ENCODE data around the gene AKR7A2. TPM values are rescaled to one million over a fixed set of nuclear protein-coding genes. Genes with fewer than 3 reads are reported as not detected.

Gene AKR7A2
- total and polyA plus RNA-seq, 10 of the 15 experiments (the other 5 are each of a cell fraction or from before 2014, with no cell fraction given), result 1.3 to 114 (median 48.0) TPM

DNA sequence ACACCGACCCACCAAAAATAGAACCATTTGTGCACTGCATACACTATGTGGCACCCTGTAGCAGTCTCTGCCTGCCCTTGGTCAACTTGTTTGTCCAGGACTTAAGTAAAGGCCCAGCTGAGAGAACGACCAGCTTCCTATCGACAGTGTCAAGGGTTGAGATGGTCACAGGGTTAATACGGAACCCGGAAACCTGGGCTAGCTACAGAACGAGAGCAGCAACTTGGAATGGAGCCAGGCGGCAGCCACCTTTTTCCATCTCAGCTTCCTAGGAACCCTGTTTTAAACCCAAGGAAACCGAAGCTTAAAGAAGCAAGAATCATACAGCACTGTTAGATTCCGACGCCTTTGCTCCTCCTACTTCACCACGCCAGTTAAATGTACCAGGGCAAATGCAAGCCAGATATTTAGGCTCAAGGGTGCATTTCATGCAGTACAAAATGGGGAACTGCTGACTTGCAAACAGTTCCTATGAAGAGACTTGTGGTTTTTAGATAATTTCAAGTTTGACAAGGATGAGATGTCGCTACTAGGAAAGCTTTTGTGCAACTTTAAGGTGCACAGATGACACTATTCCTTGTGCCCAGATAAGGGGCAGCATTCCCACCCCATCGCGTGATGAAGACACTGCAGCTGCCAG, 35.7 kb upstream of the AKR7A2 start:
- POLR2A ChIA-PET, result no interaction called here
- no peak for TF ChIP-seq RELA (IDR thresholded peaks at IDR 0.05; ENCODE audit: borderline replicate concordance, partially characterized antibody)
- no peaks in the 10 kb centered on the region for H3K9me3 ChIP-seq (replicated peaks; ENCODE audit: control insufficient read depth, insufficient read depth, low read length)
- no peak overlapping the region for H3K9ac ChIP-seq (ENCODE audit: control insufficient read depth, insufficient read depth, low read length)
- RAD21 ChIA-PET (ENCODE audit: unreplicated experiment), result interaction anchor here (0.6 kb wide), 1 partner anchor 232 kb away, joined by 3 read pairs; no protein-coding TSS in a partner anchor
- SMC1A ChIA-PET (ENCODE audit: uncharacterized antibody, unreplicated experiment), result interaction anchor here (1.3 kb wide), 1 partner anchor 235 kb away, joined by 3 read pairs; no protein-coding TSS in a partner anchor
- no peaks in the 10 kb centered on the region for H4K20me1 ChIP-seq (ENCODE audit: control insufficient read depth, insufficient read depth)
- H3K27ac ChIP-seq (ENCODE audit: control insufficient read depth, insufficient read depth), result no peak overlapping the region
- H3K79me2 ChIP-seq (ENCODE audit: control insufficient read depth, insufficient read depth, low read length), result no peaks in the 10 kb centered on the region
- intact Hi-C loops (cut with micrococcal nuclease; ENCODE audit: unreplicated experiment) (no loop called here), in situ Hi-C loops (cut with MboI) (no loop called here)
- WGBS (ENCODE audit: insufficient coverage, insufficient replicate concordance, low lambda C conversion rate, missing lambda C conversion rate), result 90% methylated on average over 14 of the region's 14 CpGs
- BruUV-seq (replicated peaks), result no TSS peak
- no peak for FAIRE-seq
- H3K4me3 ChIP-seq, result no peak overlapping the region
- H2AFZ ChIP-seq (ENCODE audit: control insufficient read depth, low read depth, low read length), result no peak overlapping the region
- peaks cover 6 to 41% of the 10 kb centered on the region in 2 experiments for H3K36me3 ChIP-seq (ENCODE audit: control insufficient read depth in 2 of 2, insufficient read depth in 2 of 2, low read length in 1 of 2)
- no peak for ATAC-seq
- no peaks in the 10 kb centered on the region for H3K4me1 ChIP-seq (ENCODE audit: control insufficient read depth, insufficient read depth, low read length)
- no peak overlapping the region for H3K4me2 ChIP-seq (ENCODE audit: control insufficient read depth, insufficient read depth)
- CTCF ChIA-PET, result interaction anchor here (0.6 to 1.3 kb wide), 2 partner anchors 43 to 220 kb away, joined by 3 read pairs; no protein-coding TSS in a partner anchor
- DNase-seq (ENCODE audit: low read depth, low spot score), result no peak
- H3K27me3 ChIP-seq (replicated peaks in 1 of 2; ENCODE audit: control insufficient read depth in 2 of 2, insufficient read depth in 2 of 2, low read length in 1 of 2), result no peaks in the 10 kb centered on the region

- Histone ChIP-seq H3K9me3 (replicated peaks; ENCODE audit: control insufficient read depth, insufficient read depth, low read length) (no peaks in the 10 kb centered on the region), H3K9ac (ENCODE audit: control insufficient read depth, insufficient read depth, low read length) (no peak overlapping the region), H3K4me1 (ENCODE audit: control insufficient read depth, insufficient read depth, low read length) (no peaks in the 10 kb centered on the region), H2AFZ (ENCODE audit: control insufficient read depth, low read depth, low read length) (no peak overlapping the region), H4K20me1 (ENCODE audit: control insufficient read depth, insufficient read depth) (no peaks in the 10 kb centered on the region), H3K36me3 (ENCODE audit: control insufficient read depth in 2 of 2, insufficient read depth in 2 of 2, low read length in 1 of 2) (peaks cover 11 to 35% of the 10 kb centered on the region in 2 experiments), H3K27ac (ENCODE audit: control insufficient read depth, insufficient read depth) (no peak overlapping the region), H3K4me3 (no peak overlapping the region), H3K4me2 (ENCODE audit: control insufficient read depth, insufficient read depth) (no peak overlapping the region), H3K79me2 (ENCODE audit: control insufficient read depth, insufficient read depth, low read length) (no peaks in the 10 kb centered on the region), H3K27me3 (replicated peaks in 1 of 2; ENCODE audit: control insufficient read depth in 2 of 2, insufficient read depth in 2 of 2, low read length in 1 of 2) (no peaks in the 10 kb centered on the region)
- intact Hi-C loops (cut with micrococcal nuclease; ENCODE audit: unreplicated experiment), result no loop called here
- in situ Hi-C loops (cut with MboI), result no loop called here
- no peak for ATAC-seq
- 91% methylated on average over 6 of the region's 6 CpGs for WGBS (ENCODE audit: insufficient coverage, insufficient replicate concordance, low lambda C conversion rate, missing lambda C conversion rate)
- BruUV-seq (replicated peaks), result no TSS peak
- no peak for DNase-seq (ENCODE audit: low read depth, low spot score)
- ChIA-PET POLR2A (interaction anchor here (0.6 kb wide), 2 partner anchors 30 to 135 kb away, joined by 4 to 6 read pairs; no protein-coding TSS in a partner anchor), SMC1A (ENCODE audit: uncharacterized antibody, unreplicated experiment) (interaction anchor here (1.1 kb wide), 2 partner anchors 109 to 236 kb away, joined by 3 to 4 read pairs; no protein-coding TSS in a partner anchor), RAD21 (ENCODE audit: unreplicated experiment) (interaction anchor here (1.2 to 1.3 kb wide), 2 partner anchors 236 to 308 kb away, joined by 3 read pairs; no protein-coding TSS in a partner anchor), CTCF (no interaction called here)
- FAIRE-seq, result no peak
- no peak for TF ChIP-seq ZNF274 (IDR thresholded peaks at IDR 0.05; ENCODE audit: insufficient read depth, insufficient read length)
- TF ChIP-seq, protein P1, sequence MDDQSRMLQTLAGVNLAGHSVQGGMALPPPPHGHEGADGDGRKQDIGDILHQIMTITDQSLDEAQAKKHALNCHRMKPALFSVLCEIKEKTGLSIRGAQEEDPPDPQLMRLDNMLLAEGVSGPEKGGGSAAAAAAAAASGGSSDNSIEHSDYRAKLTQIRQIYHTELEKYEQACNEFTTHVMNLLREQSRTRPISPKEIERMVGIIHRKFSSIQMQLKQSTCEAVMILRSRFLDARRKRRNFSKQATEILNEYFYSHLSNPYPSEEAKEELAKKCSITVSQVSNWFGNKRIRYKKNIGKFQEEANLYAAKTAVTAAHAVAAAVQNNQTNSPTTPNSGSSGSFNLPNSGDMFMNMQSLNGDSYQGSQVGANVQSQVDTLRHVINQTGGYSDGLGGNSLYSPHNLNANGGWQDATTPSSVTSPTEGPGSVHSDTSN (IDR thresholded peaks at IDR 0.05; ENCODE audit: insufficient replicate concordance, low read depth, low read length), result no peak
- TF ChIP-seq TCF7 (IDR thresholded peaks at IDR 0.05; ENCODE audit: borderline replicate concordance), result no peak
- TF ChIP-seq BHLHE40 (IDR thresholded peaks at IDR 0.05; ENCODE audit: borderline replicate concordance in 1 of 2, low read depth in 2 of 2, low read length in 1 of 2), result no peak
- no peak for TF ChIP-seq SREBF1 (IDR thresholded peaks at IDR 0.05; ENCODE audit: low read length)
- TF ChIP-seq DPF2 (IDR thresholded peaks at IDR 0.05), result no peak
- no peak for TF ChIP-seq ZNF592 (IDR thresholded peaks at IDR 0.05)
- no peak for TF ChIP-seq WRNIP1 (IDR thresholded peaks at IDR 0.05; ENCODE audit: borderline replicate concordance, low read depth, low read length)
- no peak for TF ChIP-seq TARDBP (IDR thresholded peaks at IDR 0.05; ENCODE audit: borderline replicate concordance)
- TF ChIP-seq RBBP5 (conservative IDR thresholded peaks at IDR 0.05), result no peak
- no peak for TF ChIP-seq ZSCAN29 (IDR thresholded peaks at IDR 0.05)
Observed at GRCh38 chr1:19346026-19346425, 34.1 kb upstream of the AKR7A2 start.
